Erythroblast (primary cell): Measurements from ENCODE around the gene CFAP45.

Experiments
- GATA1 ChIP-seq: IDR thresholded peaks from 2 replicates; pipeline ENCODE4 v1.6.1; 2011; ENCODE audit warnings: low read depth, mild to moderate bottlenecking, control low read depth, low read length, moderate library complexity
- POLR2A ChIP-seq: IDR thresholded peaks from 2 replicates; pipeline ENCODE4 v1.6.1; 2011; ENCODE audit warnings: mild to moderate bottlenecking, low read length

GRCh38 chr1:159892944-159893343 is 7.0 kb downstream of the CFAP45 start:
- TF ChIP-seq POLR2A: no peak
- no peak for TF ChIP-seq GATA1
